HG03139 (cell line): ENCODE results near the gene GPATCH8.

Experiments used
- ATAC-seq: cut with Tn5 transposase; IDR thresholded peaks from one replicate; pipeline ENCODE4 v1.9.1; 2021; ENCODE audit not compliant: unreplicated experiment

The GPATCH8 gene

DNA sequence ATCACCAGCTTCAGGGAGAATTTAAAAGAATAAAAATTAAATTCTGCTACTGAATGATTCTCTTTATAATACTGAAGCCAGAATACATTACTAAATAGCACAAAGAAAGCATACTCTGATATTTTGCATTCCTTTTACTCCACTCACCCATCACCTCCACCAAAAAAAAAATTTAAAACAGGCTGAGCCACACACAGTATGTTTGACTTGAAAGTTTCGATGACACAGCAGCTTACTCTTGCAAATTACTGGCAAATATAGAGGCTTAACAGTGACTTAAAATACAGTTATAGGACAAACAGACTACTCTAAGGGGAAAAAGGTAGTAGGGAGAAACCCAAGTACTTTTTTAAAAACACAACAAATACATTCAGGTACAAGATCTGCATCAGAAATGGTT, 39.2 kb downstream of the GPATCH8 start:
- no peak for ATAC-seq

DNA sequence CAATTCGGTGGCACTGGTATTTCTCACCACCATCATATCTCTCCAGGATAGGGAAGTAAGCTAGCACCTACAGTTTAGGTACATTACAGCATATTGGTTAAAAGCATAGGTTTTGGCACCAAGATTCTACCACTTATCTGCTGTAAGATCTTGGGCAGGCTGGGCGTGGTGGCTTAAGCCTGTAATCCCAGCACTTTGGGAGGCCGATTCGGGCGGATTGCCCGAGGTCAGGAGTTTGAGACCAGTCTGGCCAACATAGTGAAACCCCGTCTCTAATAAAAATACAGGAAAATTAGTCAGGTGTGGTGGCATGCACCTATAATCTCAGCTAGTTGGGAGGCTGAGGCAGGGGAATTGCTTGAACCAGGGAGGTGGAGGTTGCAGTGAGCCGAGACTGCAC, 51.4 kb downstream of the GPATCH8 start:
- ATAC-seq = no peak

DNA sequence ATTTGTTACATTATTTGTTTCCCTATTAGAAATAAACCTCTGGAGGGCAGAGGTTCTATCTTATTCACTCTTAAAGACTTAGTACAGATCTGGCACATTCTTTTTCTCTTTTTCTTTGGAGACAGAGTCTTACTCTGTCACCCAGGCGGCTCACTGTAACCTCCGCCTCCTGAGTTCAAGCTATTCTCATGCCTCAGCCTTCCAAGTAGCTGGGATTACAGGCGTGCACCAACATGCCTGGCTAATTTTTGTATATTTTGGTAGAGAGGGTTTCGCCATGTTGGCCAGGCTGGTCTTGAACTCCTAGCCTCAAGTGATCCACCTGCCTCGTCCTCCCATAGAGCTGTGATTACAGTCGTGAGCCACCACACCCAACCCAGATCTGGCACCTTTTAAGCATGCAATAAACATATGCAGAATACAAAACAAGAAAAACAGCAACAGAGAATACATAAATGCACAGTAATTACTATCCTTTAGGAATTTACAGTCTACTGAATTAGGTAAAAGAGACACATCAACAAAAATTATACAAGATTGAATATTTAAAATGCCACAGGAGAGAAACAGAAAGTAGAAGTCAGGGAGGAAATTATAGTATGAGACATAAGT, 52.1 kb downstream of the GPATCH8 start:
- ATAC-seq = no peak

DNA sequence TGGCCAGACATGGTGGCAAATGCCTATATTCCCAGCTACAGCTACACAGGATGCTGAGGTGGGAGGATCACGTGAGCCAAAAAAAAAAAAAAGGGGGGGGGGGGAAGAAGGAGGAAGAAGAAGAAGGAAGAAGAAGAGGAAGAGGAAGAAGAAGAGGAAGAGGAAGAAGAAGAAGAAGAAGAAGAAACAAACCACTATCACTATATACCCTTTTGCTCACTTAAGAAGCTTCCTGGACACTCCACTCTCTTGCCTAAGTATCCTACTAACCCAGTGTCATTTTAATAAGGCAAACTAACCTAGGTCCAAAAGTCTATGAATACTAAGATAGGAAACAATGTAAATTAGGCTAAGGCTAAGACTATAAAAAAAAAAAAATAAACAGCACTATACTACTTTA, 54.8 kb downstream of the GPATCH8 start:
- ATAC-seq = no peak

DNA sequence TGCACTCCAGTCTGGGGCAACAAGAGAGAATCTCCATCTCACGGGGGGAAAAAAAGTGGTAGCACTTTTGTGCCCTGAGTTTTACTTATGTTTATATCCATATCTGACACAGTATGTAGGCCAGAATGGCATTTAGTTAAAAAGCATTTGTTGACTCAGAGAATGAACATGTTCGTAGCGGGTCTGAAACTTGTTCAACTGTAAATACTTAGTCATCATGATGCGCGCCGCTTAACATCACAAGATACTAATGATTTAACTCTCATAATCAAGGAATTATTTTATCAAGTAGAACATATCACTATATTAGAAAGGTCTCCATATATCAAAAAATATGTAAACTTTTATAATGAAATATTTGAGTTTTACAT, 58.5 kb downstream of the GPATCH8 start:
- no peak for ATAC-seq

DNA sequence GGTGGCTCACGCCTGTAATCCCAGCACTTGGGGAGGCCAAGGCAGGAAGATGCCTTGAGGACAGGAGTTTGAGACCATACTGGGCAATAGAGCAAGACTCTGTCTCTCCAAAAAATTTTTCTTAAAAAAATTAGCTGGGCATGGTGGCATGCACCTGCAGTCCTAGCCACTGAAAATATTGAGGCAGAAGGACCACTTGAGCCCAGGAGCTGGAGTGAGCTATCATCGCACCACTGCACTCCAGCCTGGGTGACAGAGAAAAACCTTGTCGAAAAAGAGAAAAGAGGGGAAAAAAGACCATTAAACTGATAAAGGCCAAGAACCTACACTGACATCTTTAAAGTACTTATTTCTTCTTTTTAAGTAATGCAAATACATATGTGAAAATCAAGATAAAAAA, 60.4 kb downstream of the GPATCH8 start:
- ATAC-seq = no peak

DNA sequence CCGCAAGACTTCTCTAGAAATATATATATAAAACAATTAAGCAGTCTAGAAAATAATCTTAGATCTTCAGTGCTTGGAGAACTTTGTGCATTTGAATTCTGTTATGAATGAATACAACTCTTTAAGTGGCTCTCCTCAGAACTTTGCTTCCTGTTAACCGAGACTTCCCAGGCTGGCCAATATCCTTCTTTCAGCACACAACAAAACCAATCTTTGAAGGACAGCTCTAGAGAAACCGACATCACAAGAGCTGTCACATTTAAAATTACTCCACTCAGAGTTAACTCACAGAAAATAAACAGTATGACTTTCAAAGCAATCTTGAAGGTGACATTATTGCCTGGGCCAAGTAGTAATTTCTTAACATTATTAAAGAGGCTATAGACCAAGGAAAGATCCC, 64.0 kb downstream of the GPATCH8 start:
- no peak for ATAC-seq

DNA sequence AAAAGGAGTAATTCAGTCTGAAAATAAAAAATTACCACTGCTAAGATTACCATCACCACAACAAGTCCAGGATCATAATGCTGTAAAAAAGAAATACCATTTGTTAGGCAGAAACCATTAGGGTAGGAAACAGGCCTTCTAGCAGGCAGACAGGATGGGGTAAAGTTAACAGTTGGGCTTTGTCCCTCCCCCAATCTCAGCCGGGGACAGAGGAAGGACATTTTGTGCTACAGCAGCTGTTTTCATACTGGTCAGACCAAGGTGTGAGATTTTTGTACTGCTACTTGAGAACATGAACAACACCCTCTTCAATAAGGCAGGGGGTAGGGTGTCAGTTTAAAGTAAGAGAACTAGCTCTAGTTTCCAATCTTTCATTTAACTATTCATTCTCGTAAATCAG, 64.6 kb downstream of the GPATCH8 start:
- ATAC-seq = no peak

DNA sequence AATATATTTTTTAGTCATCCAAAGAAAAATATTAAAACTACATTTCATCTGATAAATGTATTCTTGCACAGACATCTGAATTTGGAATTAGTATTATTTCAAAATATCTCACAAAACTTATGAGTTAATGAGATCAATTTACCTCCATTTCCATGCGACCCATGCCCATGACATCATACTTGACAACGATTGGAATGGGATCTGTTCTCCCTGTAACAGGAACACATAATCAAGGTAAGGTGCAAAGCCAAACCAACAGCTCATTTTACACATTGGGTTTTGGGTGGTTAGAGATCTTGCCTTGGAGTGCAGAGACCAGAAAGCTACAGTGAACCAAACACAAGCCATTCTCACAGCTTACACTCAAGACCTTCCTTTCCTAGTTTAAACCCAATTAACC, 66.9 kb downstream of the GPATCH8 start:
- no peak for ATAC-seq

DNA sequence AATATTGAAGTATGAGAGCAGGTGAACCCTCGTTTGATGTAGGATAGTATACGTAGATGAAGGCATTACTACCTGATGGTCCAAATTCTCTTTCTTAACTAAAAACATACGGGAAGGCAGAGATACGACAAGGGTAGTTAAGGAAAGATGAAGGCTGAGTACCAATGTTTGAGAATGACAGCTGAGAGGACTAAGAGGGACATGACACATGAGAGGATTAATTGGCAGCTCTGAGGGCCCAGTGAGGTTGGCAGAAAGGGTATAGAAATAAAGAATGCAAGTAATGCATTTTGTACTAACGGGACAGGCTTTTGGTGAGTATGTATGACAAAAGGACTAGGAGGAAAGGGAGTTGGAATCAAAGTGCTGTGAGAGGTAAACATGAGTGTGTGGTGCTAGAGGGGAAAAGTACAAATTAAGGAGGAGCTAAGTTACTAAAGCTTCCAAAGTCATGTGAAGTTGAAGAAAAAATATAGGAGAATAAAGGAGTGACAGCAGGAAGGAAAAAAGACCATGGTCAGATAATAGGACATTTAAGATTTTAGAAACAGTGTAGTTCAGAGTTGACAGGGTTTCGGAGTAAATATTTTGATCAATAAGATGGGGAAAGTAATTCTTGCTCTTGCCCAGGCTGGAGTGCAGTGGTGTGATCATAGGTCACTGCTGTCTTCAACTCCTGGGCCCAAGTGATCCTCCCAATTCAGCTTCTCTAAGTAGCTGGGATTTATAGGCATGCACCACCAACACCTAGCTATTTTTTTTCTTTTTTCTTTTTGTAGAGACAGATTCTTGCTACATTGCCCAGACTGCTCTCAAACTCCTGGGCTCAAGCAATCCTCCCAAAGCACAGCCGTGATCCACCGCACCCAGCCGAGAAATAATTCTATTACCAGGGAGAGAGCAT, 70.7 kb downstream of the GPATCH8 start:
- ATAC-seq = no peak

DNA sequence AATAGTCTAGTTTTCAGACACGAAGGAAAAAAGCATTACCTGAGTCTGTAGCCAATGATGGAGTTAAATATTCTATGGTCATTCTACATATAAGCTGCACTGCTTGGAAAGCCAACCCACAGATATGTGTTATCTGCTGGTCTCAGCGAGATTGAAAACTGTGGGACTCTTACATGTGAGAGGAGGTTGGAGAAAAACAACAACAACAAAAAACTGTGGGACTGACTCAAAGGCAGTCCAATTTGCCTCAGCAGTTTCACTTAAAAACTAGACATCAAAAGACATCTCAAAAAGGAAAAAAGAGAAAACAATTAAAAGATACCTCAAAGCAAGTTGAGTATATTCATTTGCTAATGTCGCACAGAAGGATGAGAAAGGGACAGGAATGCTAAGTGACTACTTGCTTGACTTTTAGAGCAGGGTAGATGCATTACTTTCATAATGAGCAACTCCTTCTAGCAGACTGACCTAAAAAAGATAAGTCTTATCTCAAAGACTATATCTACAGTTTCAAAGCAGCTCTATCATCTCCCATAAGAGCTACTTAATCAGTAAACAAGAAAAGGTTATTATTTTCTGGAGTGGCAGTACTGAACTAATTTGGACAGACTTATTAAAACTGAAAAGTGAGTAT, 78.3 kb downstream of the GPATCH8 start:
- ATAC-seq = no peak

DNA sequence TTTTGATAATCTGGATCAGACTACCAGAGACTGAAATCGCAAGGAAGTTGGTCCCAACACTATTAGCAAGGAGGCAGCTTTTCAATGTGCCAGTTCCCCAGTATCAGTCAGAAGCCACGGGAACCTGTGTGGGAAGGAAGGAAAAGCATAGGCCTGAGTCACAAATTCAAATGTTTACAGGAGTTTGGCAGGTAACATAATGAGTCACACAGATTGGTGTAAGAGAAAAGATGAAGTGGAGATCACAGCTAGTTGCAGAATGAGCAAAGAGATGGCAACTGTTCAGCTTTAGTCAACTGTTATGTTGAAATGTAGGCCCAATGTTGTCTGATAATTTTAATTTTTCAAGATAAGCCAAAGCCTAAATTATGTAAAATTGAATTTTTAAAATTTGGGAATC, 85.7 kb downstream of the GPATCH8 start:
- no peak for ATAC-seq

DNA sequence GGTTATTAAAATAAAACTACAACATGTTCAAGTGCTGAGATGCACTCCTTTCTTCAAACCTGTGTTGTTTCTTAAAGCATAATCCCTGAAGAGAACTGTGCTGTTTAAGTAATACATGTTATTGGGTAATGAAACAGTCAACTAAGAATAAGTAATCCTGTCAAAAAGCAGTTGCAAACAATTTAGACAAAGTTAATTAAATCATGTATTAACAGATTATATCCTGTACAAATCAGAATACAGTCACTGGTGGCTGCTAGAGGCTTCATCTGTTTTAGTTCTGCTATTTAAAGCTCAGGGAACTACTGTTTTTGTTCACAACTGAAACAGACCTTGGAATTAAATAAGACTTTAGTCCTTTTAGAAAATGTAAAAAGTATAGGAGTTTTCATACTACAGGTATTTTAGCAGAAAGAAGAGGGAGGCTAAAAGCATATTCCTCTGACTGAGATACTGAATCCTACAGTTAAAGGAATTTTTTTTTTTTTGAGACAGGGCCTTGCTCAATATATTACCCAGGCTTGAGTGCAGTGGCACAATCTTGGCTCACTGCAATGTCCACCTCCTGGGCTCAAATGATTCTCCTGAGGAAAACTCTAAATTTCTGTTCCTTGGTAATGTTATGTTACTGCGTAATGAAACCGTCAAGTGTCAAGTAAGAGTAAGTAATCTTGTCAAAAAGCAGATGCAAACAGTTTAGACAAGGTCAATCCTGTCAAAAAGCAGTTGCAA, 86.5 kb downstream of the GPATCH8 start:
- no peak for ATAC-seq

DNA sequence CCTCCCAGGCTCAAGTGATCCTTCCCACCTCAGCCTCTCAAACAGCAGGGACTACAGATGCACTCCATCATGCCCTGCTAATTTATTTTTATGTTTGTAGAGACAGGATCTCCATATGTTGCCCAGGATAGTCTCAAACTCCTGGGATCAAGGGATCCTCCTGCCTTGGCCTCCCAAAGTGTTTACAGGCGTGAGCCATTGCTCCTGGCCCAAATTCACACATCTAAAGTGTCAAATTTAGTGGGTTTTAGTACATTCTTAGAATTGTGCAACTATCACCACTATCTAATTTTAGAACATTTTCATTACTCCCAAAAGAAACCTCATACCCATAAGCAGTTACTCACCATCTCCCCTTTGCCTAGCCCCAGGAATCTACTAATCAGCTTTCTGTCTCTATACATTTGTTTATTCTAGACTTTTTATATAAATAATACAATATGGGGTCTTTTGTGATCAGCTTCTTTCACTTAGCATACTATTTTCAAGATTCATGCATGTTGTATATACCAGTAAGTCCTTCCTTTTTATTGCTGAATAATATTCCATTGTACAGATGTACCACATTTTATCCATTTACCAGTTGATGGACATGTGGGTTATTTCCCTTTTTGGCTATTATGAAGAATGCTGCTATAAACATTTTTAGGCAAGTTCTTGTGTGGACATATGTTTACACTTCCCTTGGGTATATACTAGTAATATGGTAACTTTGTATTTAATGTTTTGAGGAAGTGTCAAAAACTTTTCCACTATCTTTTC, 88.6 kb downstream of the GPATCH8 start:
- no peak for ATAC-seq

DNA sequence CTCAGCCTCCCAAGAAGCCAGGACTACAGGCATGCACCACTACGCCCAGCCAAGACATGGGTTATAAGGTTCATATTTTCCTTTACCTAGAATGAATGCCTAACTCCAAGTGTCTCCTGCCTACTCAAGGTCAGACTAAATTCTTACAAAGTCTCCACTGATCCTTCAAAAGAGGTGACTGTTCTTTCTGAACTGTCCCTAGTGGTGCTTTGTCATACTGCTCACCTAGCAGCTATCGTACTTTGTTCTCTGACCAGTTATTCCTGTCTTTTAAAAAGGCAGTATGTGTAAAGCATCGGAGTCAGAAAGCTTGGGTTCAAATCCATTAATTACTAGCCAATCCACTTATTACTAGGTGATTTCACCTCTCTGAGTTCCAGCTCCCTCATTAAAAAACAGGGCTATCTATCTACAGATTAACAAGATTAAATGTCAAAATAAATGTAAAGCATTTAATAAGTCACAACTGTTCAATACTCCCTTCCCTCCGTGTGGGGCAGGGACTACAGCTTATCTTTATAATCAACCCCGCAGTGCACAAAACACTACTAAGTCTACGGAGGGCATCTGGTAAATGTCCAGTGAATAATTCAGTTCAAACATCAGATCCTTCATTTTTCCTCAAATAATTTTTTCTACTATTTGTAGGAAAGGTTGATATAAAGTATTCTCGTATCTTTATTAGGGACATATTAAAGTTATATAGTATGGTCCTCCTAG, 93.7 kb downstream of the GPATCH8 start:
- ATAC-seq = no peak

DNA sequence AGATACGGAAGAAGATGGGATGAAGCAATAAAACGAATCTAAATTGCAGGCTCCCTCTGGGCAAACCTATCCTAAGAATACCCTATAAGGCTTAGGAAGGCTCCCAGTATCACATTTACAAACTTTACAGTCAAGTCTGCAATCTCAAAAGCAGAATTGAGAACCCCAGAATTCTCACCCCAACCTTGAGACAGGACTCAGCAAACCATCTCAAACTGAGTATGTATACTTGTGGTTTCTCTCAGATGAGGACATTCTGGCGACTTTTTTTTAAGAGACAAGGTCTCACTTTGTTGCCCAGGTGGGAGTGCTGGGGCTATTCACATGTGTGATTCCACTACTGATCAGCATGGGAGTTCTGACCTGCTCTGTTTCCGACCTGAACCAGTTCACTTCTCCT, 94.4 kb downstream of the GPATCH8 start:
- no peak for ATAC-seq

DNA sequence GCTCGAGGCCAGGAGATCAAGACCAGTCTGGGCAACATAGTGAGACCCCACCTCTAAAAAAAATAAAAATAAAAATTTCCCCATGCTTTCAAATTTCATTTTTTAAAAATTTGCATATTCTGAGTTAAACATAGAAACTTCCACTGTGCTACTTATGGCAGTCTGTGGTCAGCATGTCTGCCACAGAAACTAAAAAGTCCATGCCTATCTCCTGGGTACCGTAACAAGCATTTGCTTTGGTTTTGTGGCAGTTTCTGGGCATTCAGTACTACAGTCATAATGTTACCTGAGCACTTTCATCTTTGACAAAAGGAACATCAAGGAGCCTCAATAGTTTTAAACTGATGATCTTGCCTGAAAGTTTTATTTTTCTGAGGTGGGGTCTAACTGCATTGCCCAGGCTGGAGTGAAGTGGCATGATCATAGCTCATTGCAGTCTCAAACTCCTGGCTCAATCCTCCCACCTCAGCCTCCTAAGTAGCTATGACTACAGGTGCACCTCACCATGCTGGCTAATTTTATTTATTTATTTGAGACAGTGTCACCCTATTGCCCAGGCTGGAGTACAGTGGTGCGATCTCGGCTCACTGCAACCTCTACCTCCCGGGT, 100.5 kb downstream of the GPATCH8 start:
- ATAC-seq = no peak

DNA sequence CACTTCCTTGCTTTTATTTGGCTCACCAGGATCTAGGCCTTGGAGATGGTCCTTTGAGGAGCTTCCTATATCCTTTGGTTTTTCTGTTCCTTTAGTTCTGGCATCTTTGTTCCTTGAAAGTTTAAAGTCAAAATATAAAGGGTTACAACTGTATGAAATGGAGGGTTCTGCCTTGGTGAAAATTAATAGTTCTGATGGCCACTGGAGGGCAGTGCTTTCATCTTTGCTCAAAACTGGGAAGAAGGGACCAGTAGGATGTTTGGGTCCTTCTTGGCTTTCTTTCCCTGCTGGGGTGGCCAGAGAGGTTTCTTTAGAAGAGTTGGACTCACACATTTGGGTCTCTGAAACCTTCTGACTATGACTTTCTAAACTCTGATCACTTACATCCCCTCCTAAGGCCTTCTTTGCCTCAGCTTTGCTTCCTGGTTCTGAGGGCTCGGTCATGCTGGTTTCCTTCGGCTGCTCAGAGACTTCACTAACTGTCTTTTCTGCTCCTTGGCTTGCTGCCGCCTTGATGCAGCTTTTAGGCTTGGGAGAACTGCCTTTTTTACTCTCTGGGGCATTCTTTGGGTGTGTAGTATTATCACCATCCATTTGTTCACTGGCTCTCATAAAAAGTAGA, 102.9 kb downstream of the GPATCH8 start:
- no peak for ATAC-seq
